HG03439 (cell line): ENCODE data around the gene GLTP.
A peak's percentile ranks its signal among the peaks of the same experiment; 100 is the strongest.
"Not testable (repeated sequence)": the region's sequence is repeated elsewhere in the genome, so short reads cannot be mapped to it uniquely, and the experiment has no call there.

Source experiments
- ATAC-seq: cut with Tn5 transposase; IDR thresholded peaks from one replicate; pipeline ENCODE4 v1.9.1; 2021; ENCODE audit warnings: mild to moderate bottlenecking, moderate library complexity; ENCODE audit not compliant: unreplicated experiment

GLTP gene

GRCh38 chr12:109880043-109880931, at the start of gene GLTP:
Gene GLTP, minus strand, starts transcription at chr12:109880541. Its CDS starts 167 bp downstream, at chr12:109880374.
- ATAC-seq = peak; percentile 94

GRCh38 chr12:109929326-109929725, 49.0 kb upstream of the GLTP start:
- ATAC-seq = not testable (repeated sequence)

- ATAC-seq = no peak
Observed at GRCh38 chr12:109928058-109928656, 47.8 kb upstream of the GLTP start.

- ATAC-seq = no peak
Observed at GRCh38 chr12:109927622-109928021, 47.3 kb upstream of the GLTP start.

- no peak for ATAC-seq
Observed at GRCh38 chr12:109926488-109927210, 46.3 kb upstream of the GLTP start.

- no peak for ATAC-seq
Observed at GRCh38 chr12:109926016-109926415, 45.7 kb upstream of the GLTP start.

GRCh38 chr12:109925185-109925840, 45.0 kb upstream of the GLTP start:
- no peak for ATAC-seq

- ATAC-seq = no peak
Observed at GRCh38 chr12:109923481-109924245, 43.3 kb upstream of the GLTP start.

- no peak for ATAC-seq
Observed at GRCh38 chr12:109923038-109923437, 42.7 kb upstream of the GLTP start.

- ATAC-seq = no peak
Observed at GRCh38 chr12:109921982-109922381, 41.6 kb upstream of the GLTP start.

GRCh38 chr12:109920261-109920780, 40.0 kb upstream of the GLTP start:
- no peak for ATAC-seq

GRCh38 chr12:109919456-109919855, 39.1 kb upstream of the GLTP start:
- ATAC-seq = no peak

GRCh38 chr12:109916045-109916444, 35.7 kb upstream of the GLTP start:
- ATAC-seq = no peak

GRCh38 chr12:109915171-109916040, 35.1 kb upstream of the GLTP start:
- ATAC-seq = no peak

- ATAC-seq = no peak
Observed at GRCh38 chr12:109914461-109914860, 34.1 kb upstream of the GLTP start.

GRCh38 chr12:109912855-109913321, 32.5 kb upstream of the GLTP start:
- ATAC-seq = no peak

GRCh38 chr12:109910969-109911348, 30.6 kb upstream of the GLTP start:
- no peak for ATAC-seq

GRCh38 chr12:109910254-109910968, 30.1 kb upstream of the GLTP start:
- ATAC-seq = no peak
